Heart right ventricle (tissue), 16 donors: ENCODE measurements around the gene RRAGB. TPM values are rescaled to one million over a fixed set of nuclear protein-coding genes. Genes with fewer than 3 reads are reported as not detected.

Experiments used
- ATAC-seq, 8 donors: fragments of 200-7000 bp; cut with Tn5 transposase; one replicate each; pipeline ENCODE4 v1.9.1; 2020; ENCODE audit warnings: mild to moderate bottlenecking in 8 of 8, moderate library complexity in 8 of 8, moderate number of reproducible peaks in 1 of 8
- DNase-seq, 2 donors: peaks; one replicate each; pipeline ENCODE4 v3.0.0-alpha.2; 2020
- H3K27ac ChIP-seq, 10 donors: fragments of 200-600 bp; sonication (generic) in 2 of 10; one replicate each; pipeline versions ENCODE4 v1.5.0 to v1.8.0; 2020 to 2022; ENCODE audit warnings: mild to moderate bottlenecking in 3 of 10
- H3K27me3 ChIP-seq, 7 donors: fragments of 200-600 bp; one replicate each; pipeline ENCODE4 v1.8.0; 2021 to 2022; ENCODE audit warnings: mild to moderate bottlenecking in 2 of 7
- H3K36me3 ChIP-seq, 9 donors: fragments of 200-600 bp; sonication (generic) in 1 of 9; one replicate each; pipeline versions ENCODE4 v1.5.0 to v1.8.0; 2020 to 2022; ENCODE audit warnings: mild to moderate bottlenecking in 2 of 9
- H3K4me1 ChIP-seq, 9 donors: fragments of 200-600 bp; sonication (generic) in 1 of 9; one replicate each; pipeline versions ENCODE4 v1.5.0 to v1.8.0; 2020 to 2022; ENCODE audit warnings: mild to moderate bottlenecking in 4 of 9
- H3K4me3 ChIP-seq, 10 donors: fragments of 200-600 bp; sonication (generic) in 2 of 10; one replicate each; pipeline versions ENCODE4 v1.5.0 to v1.8.0; 2020 to 2022; ENCODE audit warnings: mild to moderate bottlenecking in 7 of 10, moderate library complexity in 2 of 10
- H3K9me3 ChIP-seq, 11 donors: fragments of 200-600 bp in 10 of 11; sonication (generic) in 2 of 11; one replicate each; pipeline versions ENCODE4 v1.5.0 to v1.8.0; 2013 to 2022; ENCODE audit warnings: mild to moderate bottlenecking in 2 of 11, control low read depth in 1 of 11, moderate library complexity in 1 of 11
- WGBS, 2 donors: extraction: QIAGEN DNeasy Blood & Tissue Kit; methylation state at CpG; one replicate each; pipeline ENCODE4 v1.1.7; 2013; ENCODE audit warnings: inconsistent platforms in 1 of 2; 5-methylcytosine and 5-hydroxymethylcytosine counted together
- intact Hi-C, 10 donors: fragments of 100-400 bp; cut with DNase I; formaldehyde crosslinking; loops; one replicate each; pipeline versions ENCODE4 v1.11.1 to v1.14.2; 2022
- polyA plus RNA-seq, 2 donors: library from polyadenylated mRNA; stranded (reverse); fragments of 200-250 nt; gene quantifications; one replicate each; pipeline ENCODE4 v1.2.3, GENCODE V29; 2013
- total RNA-seq, 10 donors: library from RNA; stranded (reverse); fragmentation: NEBNext Ultra II Directional in 3 of 10; extraction: Animal tissue kit (Norgen Biotek cat#: 25700) in 3 of 10; gene quantifications; one replicate each; pipeline versions ENCODE4 v1.2.1 to v1.2.4, GENCODE V29; 2021 to 2023
- TF ChIP-seq, protein P1 (sequence below), 9 donors: fragments of 200-600 bp; sonication (generic) in 2 of 9; IDR thresholded peaks; one replicate each; pipeline versions ENCODE4 v1.5.0 to v1.8.0; 2021 to 2022; ENCODE audit warnings: antibody characterized with exemption in 9 of 9, mild to moderate bottlenecking in 5 of 9, moderate library complexity in 1 of 9
- donor health status: Arrhythmogenic right ventricular cardiomyopathy.
- donor health status: ischemic (EF 13 %, LVEDD 7.1; RV severe dilation, severe dysfunction).
- donor health status: healthy with polysubstance abuse.
- donor health status: DM: no; HTN: yes; CAD: no.
- donor health status: DM: no; HTN: no; CAD: no.
- donor health status: ischemic (EF 25% LVEDD 6.9; RV normal size, moderate dysfunction).
- donor health status: ischemic (EF 25% LVEDD 5.7; RV mildly dilated, moderate dysfunction).
- donor health status: healthy.
- donor health status: DM: yes; HTN: yes; CAD: no.
- donor health status: Ischemic cardiomyopathy.
- donor health status: ischemic (EF 35%, LVEDD 5.7; RV mildly dilated, moderate dysfunction).
- donor health status: nonischemic (EF 11% LVEDD 7.7; RV severe dilation, severe dysfunction).
- donor health status: DM: yes; HTN: yes; CAD: no.
- donor health status: PGD.
- donor health status: ischemic (EF 29% LVEDD 5.4; RV normal size, mild dysfunction).
- donor health status: nonischemic (EF 23%, LVEDD 6.1; RV moderate dilation, normal function).

Gene RRAGB
- total and polyA plus RNA-seq, 12 donors: 9.2 to 17.1 (median 11.4) TPM

DNA sequence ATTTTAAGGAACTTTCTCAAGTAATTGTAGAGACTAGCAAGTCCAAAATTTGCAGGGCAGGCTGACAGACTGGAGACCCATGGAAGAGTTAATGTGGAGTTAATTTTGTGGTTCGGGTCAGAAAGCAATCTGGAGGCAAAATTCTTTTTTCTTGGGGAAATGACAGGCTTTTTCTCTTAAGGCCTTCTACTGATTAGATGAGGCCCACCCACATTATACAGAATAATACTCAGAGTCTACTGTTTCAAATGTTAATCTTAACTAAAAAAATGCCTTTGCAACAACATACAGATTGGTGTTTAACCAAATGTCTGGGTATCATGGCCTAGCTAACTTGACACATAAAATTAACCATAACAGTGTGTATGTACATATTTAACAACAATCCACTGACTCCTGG lies 32.7 kb downstream of the RRAGB start:
- intact Hi-C loops: no loop called here
- Histone ChIP-seq H3K27me3 (peaks cover 0 to under 1% (median 0%) of the 10 kb centered on the region in 7 donors), H3K4me1 (no peaks in the 10 kb centered on the region), H3K27ac (no peak overlapping the region), H3K4me3 (no peak overlapping the region), H3K9me3 (no peaks in the 10 kb centered on the region), H3K36me3 (peaks cover 0 to 65% (median 0%) of the 10 kb centered on the region in 9 donors)
- TF ChIP-seq, protein P1, sequence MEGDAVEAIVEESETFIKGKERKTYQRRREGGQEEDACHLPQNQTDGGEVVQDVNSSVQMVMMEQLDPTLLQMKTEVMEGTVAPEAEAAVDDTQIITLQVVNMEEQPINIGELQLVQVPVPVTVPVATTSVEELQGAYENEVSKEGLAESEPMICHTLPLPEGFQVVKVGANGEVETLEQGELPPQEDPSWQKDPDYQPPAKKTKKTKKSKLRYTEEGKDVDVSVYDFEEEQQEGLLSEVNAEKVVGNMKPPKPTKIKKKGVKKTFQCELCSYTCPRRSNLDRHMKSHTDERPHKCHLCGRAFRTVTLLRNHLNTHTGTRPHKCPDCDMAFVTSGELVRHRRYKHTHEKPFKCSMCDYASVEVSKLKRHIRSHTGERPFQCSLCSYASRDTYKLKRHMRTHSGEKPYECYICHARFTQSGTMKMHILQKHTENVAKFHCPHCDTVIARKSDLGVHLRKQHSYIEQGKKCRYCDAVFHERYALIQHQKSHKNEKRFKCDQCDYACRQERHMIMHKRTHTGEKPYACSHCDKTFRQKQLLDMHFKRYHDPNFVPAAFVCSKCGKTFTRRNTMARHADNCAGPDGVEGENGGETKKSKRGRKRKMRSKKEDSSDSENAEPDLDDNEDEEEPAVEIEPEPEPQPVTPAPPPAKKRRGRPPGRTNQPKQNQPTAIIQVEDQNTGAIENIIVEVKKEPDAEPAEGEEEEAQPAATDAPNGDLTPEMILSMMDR (IDR thresholded peaks at IDR 0.05): no peak
- DNase-seq: no peak
- no peak for ATAC-seq
- WGBS, 2 donors: 87 to 91% methylated on average over 1 of the region's 1 CpG

DNA sequence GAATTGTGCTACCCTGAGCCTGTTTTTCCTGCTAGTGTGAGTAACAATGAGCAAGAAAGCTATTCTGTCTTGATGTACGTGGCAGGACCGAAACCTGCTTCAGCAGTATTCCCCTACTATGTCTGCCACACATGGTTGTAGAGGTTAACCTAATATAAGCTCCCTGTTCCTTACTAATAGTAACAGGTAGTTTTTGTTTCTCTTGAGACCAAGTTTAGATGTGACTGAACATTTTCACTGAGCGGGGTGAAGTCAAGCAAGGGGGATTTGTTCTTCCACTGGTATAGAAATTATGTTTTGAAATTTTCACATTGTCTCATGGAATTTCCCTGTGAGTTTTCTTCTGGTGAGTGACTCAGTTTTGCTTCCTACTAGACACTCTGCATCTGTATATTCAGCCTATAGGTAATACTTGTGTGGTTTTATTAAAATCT lies 37.3 kb downstream of the RRAGB start:
- intact Hi-C loops: no loop called here
- H3K9me3 ChIP-seq: no peaks in the 10 kb centered on the region
- no peak for DNase-seq
- no peak for ATAC-seq
- H3K27ac ChIP-seq: no peak overlapping the region
- H3K27me3 ChIP-seq: peaks cover 0 to 14% (median 0%) of the 10 kb centered on the region in 7 donors
- no peak overlapping the region for H3K4me3 ChIP-seq
- 97% methylated on average over 3 of the region's 3 CpGs for WGBS, 2 donors
- no peaks in the 10 kb centered on the region for H3K4me1 ChIP-seq
- H3K36me3 ChIP-seq: peaks cover 0 to 89% (median 10%) of the 10 kb centered on the region in 9 donors
- TF ChIP-seq, protein P1 (IDR thresholded peaks at IDR 0.05): no peak

DNA sequence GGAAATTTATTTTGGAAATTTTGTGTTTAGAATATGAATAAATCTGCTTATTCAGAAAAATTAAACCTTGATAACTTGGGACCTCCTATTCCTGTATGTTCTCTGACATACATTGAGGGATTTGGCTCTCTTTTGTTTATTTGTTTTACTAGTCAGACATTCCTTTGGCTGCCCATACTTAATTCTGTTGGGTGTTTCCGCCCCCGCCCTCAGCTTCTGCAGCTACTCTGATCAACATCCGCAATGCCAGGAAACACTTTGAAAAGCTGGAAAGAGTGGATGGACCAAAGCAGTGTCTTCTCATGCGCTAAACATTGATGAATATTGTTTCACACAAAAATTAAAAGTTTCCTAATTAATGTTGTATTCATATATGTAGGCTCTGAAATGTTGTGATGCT lies 40.5 kb downstream of the RRAGB start:
- Histone ChIP-seq H3K27me3 (peaks cover 0 to 20% (median 0%) of the 10 kb centered on the region in 7 donors), H3K9me3 (no peaks in the 10 kb centered on the region), H3K27ac (no peak overlapping the region), H3K4me1 (no peaks in the 10 kb centered on the region), H3K4me3 (no peak overlapping the region), H3K36me3 (peaks cover 0 to 70% (median 10%) of the 10 kb centered on the region in 9 donors)
- WGBS, 2 donors: 82 to 88% methylated on average over 4 of the region's 4 CpGs
- DNase-seq (no peak), ATAC-seq (no peak)
- intact Hi-C loops: no loop called here
- TF ChIP-seq, protein P1 (IDR thresholded peaks at IDR 0.05): no peak

DNA sequence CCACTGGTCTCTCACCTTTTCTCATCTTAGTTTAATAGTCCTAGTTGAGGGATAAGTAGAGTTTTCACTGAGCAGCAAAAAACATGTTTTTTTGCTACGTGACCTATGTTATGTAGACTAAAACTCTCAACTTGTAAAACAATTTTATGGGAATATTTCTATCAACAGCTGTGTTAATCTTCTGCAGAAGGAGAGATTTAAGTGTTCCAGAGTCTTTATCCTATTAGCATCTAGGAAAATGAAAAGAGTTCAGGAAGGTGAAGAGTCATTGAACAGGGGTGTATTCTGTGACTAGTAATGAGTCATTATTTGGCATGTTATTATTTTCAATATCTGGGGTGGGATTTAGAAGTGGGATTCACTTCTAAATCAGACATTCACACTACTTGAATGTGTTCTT lies 41.9 kb downstream of the RRAGB start:
- Histone ChIP-seq H3K9me3 (no peaks in the 10 kb centered on the region), H3K27ac (no peak overlapping the region), H3K27me3 (peaks cover 0 to 20% (median 0%) of the 10 kb centered on the region in 7 donors), H3K4me1 (no peaks in the 10 kb centered on the region), H3K36me3 (peaks cover 0 to 61% (median 10%) of the 10 kb centered on the region in 9 donors), H3K4me3 (no peak overlapping the region)
- DNase-seq: no peak
- WGBS, 2 donors: 93 to 97% methylated on average over 1 of the region's 1 CpG
- TF ChIP-seq, protein P1 (IDR thresholded peaks at IDR 0.05): no peak
- intact Hi-C loops: no loop called here
- no peak for ATAC-seq
